Suppressor macrophage treated with lipopolysaccharide for 4 hours (primary cell): ENCODE results near the gene CALML3.
"Not testable (repeated sequence)": the region's sequence is repeated elsewhere in the genome, so short reads cannot be mapped to it uniquely, and the experiment has no call there.

Experiments used
- DNase-seq: peaks from one replicate; pipeline ENCODE4 v3.0.0-alpha.2; 2020

CALML3 gene

DNA sequence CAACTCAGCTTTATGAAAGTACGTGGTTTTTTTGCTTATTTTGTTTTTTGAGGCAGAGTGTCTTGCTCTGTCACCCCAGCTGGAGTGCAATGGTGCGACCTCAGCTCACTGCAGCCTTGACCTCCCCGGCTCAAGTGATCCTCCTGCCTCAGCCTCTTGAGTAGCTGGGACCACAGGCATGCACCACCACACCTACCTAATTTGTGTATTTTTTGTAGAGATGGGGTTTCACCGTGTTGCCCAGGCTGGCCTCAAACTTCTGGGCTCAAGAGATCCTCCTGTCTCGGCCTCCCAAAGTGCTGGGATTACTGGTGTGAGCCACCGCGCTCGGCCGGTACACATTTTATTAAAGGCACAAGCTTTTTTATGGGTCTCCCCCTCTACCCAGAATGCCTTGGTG is 34.3 kb downstream of the CALML3 start:
- DNase-seq: not testable (repeated sequence)

DNA sequence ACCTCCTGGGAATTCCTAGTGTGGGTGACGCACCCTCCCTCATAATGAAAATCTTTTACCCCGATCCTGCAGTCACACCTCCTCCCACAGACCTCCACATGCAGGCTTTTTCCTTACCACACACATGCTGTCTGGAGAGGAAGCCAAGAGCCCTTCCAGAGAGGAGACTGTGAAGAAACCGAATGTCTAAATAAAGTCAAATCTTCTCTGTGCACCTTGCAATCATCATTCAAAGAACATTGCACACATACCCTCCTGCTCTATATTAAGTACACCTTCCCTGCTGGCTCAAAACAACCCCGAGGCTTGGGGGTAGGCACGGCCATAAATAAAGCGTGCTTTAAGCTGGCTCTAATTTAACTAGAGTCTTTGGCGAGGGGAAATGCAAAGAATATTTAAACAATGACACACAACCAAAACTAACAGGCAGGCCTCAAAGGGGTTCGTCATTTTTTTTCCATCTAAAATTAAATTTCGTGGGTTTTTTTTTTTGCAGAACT is 34.9 kb downstream of the CALML3 start:
- no peak for DNase-seq

DNA sequence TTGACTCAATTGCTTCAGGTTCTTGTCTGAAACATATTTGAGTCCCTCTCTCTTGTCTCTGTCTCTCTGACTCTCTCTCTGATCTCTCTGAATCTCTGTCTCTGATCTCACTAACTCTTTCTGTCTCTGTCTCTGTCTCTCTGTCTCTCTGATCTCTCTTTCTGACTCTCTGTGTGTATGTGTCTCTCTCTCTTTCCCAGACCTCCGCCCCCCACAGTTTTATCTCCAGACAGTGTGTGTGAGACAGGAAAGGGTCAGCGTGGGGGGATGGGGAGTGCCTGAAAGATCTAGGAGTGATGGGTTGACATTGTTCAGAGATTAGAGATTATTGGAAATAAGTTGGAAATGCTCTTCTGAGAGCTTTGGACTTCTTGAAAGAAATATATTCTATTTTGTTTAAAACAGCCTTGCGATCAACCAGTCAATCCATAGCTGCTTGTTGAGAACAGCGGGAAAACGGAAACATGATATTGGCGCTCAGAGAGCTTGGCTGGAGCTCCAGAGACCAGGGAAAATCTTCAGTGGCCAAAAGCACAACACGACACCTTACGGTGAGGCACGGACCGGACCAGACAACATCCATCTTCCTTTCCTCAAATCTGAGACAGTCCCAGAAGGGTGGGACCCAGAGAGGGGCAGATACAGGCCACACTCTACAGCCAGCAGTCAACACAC is 35.5 kb downstream of the CALML3 start:
- DNase-seq: no peak

DNA sequence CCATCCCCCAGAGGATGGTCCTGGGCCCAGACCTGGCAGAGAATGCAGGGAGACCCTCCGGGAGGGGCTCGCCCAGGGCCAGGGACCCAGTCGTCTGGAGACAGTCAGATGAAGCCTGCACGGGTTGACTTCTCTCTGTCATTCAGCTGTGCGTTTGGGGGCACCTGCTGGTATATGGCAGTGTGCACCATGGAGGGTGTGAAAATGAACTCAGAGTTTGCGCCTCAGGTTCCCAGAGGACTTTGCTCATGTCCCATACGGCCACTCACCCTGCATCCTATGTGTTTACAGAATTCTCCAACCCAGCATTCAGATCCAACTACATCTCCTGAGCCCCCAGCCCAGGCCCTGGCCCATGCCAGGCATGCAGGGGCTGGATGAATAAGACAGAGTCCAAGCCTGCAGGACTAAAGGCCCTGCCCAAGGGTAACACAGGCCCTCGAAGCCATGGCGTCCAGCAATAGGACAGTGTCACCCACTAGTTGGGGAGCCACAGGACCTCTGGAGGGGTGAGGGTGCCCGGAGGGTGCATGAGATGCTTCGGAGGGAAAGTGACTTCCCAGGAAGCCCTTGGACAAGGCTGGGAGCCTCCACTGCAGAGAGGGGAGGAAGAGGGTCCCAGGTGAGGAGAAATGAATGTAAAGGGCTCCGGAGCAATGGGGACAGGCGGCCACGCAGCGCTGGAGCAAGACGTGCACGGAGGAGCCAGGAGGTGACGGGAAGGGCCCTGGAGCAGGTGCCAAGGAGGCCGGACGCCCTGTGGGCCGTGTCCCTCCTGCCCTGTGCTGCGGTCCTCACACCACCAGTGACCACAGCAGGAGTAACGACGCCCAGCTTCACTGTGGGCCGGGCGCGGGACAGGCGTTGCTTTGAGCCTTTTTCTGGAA is 36.3 kb downstream of the CALML3 start:
- no peak for DNase-seq

DNA sequence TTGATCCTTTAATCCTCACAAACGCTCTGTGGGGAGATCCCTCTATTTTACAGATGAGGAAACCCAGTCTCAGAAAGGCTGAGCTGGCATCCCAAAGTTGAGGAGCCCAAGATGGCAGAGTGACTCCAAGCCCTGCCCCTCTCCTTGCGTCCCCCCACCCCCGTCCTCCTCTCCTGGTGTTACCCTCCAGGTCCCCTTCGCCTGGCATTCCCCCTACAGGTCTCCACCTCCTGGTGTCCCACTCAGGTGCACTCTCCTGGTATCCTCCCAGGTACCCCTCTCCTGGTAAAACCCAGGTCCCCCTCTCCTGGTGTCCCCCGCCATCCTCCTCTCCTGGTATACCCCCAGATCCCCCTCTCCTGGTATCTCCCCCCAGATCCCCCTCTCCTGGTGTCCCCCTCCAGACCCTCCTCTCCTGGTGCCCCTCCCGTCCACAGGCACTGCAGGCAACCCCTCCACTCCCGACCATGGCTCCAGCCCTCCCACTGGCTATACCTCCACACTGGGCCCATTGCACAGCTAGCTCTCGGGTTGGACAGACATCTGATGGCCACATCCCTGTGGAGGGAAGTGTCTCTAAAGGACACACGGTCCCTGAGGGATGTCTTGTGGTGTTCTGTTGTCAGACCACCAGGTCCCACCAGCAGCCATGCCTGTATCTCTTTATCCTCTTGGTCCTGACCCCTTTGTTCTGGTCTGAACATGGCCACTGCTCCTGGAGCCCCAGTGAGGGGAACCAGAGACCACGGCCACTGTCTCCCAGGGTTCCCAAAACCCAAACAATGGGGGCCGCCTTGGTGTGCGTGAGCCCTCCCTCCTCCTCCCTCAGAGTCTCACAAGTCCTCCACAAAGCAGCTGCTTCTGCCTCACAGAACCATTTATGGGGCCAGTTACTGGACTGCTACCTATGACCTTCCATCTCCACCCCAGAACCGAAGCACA is 37.2 kb downstream of the CALML3 start:
- no peak for DNase-seq

DNA sequence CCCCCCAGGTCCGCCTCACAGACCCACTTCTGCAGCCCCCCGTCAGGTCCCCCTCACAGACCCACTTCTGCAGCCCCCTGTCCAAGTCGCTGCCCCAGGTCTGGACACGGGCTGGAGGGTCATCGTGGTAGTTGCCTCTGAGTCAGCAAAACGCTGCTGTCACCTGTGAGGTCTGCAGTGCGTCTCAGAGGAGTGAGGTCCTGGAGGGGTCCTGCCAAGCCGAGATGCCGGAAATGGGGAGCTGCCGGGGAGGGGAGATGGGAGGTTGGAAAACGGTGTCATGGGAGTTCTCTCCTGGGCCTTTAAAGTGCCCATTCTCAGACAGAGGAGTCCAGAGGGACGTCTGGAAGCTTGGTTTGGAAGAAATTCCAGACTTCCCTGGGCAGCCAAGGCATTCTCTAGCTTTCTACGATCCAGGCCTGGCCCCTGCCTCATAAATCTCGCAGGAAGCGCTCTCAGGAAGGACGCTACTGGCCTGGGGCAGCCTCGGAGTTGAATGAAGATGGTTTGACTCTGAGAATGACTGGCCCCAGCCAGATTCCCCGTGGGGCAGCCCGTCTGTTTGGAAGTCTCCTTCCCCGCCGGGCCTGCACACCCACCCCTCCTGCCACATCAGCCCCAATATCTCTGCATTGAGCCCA is 38.7 kb downstream of the CALML3 start:
- no peak for DNase-seq

DNA sequence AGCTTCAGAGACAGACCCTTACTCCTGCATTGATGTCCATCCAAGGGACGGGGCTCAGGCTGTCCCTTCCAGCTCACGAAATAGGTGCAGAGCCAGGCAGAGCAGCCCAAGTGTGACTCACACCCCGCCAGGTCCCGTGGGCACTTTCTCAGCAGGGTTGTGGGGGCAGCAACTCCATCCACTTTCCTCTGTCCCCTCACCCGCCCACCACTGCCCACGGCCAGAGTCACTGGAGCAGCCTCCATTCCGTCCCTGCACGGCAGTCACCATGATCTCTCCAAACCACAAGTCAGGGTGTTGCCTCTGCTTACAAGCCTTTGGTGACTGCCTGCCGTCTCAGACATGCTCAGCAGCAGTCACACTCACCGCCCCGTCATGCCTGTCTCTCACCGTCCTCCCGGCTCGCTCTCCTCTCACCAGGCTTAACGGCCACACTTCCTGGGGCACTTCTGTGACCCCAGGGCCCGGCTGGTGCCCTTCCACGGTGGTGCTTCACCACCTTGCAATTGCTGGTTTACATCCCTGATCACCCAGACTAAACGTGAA is 39.3 kb downstream of the CALML3 start:
- no peak for DNase-seq

DNA sequence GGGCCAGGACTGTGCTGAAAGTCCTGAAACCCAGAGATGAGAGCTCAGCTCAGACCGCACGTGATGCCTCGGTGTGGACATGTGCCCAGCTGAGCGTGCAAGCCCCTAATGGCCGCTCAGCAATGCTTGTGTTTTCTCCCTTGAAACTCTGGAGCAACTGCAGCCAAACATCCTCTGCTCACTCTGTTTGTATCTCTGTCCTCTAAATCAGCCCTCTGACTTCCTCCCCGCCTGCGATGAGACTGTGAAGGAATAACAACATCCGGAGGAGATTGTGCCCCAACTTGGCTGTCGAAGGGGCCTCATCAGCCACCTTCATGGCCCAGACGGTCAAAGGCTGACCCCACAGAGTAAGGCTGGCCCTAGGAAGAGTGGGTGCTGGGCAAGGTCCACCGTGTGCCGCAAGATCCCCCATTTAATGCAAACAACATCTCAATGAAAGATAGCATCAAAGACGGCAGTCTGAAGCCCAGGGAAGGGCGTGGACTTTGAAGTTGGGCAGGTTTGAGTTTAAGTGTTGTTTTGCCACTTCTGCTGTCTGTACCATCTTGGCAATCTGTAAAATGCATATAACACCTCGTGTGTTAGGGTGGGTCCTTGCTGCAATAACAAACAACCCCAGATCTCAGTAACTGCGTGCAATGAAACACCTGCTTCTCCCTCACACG is 39.9 kb downstream of the CALML3 start:
- no peak for DNase-seq

DNA sequence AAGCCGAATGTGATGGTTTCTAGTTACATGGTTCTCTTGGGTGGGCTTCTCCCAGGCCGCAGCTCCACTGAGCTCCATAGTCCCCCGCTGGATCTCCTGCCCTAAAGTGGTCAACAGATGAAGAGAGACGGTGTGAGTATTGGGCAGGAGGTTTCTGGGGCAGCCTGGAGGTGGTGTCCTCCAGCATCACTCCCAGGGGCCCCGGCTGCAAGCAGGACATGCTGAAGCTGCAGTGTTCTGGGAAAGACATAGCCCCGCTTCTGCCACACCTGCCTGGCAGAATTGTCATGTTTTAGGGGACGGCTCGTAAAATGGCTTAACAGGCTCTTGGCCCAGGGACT is 40.4 kb downstream of the CALML3 start:
- no peak for DNase-seq

DNA sequence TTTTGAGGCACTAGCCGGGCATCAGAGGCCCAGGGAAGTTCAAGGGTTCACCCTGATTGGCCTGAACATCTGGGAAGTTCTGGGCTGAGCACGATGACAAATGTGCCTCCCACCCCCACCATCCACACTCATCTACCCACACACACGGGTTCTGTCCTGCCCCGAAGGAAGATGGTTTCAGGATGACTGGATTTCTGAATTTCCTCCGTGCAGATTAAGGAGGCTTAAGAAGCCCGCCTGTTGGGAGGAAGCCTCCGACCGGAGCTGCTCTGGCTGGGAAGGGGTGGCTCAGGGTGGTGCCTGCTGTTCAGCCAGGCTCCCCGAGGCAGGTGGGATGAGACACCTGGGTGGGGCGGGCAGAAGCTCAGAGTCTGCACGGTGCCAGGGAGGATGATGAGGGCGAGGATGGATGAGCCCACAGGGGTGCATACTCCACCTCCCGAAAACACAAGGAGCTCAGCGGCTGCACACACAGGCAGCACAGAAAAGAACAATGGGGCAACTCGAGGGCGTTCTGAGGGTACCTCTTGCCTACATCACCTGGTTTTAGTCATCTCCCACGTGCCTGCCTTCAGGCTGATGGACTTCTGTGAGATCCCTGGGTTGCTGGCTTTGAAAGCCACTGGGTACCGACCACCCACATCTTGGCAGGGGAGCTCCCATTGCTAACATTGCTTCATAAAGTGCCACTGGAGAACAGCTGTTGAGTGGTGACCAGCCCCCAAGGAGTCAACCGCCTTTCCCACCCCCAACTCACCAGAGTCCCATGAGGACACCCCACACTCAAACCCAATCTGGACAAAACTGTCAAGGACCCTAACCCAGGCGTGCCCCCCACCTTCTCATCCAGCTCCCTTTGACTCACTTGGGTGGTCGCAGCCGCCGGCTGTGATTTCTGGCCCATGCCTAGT is 41.2 kb downstream of the CALML3 start:
- no peak for DNase-seq

DNA sequence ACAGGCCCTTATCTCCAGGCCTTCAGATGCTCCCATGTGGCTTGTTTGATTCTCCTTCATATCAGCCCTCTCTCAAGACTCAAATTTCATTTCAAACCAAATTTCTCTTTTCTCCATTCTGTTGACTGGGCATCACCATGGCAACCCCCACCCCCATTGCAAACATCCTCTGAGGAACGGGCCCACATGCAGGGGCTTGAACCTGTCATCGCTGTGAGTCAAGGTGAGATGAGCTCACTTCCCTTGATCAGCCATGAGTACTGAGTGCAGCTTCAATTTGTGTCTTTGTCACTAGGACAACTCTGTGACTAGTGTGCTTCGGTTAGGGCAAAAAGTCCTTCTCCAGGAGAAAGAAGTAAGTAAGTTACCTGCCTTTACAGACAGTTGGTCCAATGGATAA is 41.9 kb downstream of the CALML3 start:
- DNase-seq: no peak

DNA sequence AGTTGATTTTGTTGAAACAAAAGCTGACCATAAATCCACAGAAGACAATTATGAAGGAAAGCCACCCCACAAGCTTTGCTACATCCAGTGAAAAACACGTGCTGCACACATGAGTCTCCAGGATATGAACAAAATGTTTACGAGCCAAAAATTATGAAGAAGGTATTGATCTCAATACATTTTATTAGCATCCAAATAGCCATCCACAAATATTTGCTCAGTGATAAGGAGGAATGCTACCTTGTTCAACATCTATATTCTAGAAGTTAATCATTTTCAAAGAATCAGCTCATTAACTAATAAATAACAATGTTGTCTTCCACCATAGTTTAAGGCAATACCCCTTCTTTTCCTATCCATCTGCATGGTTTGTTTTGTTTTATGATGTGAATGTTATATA is 42.7 kb downstream of the CALML3 start:
- no peak for DNase-seq

DNA sequence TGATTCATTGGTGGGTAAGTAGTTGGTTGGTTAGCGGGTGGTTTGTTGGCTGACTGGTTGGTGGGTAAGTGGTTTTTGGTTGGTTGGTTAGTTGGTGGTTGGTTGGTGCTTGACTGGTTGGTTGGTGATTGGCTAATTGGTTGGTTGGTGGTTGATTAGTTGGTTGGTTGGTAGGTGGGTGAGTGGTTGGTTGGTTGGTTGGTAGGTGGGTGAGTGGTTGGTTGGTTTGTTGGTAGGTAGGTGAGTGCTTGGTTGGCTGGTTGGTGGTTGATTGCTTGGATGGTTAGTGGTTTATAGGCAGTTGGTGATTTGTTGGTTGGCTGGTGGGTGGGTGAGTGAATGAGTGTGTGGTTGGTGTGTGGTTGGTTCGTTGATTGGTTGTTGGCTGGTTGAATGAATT is 44.2 kb downstream of the CALML3 start:
- DNase-seq: no peak

DNA sequence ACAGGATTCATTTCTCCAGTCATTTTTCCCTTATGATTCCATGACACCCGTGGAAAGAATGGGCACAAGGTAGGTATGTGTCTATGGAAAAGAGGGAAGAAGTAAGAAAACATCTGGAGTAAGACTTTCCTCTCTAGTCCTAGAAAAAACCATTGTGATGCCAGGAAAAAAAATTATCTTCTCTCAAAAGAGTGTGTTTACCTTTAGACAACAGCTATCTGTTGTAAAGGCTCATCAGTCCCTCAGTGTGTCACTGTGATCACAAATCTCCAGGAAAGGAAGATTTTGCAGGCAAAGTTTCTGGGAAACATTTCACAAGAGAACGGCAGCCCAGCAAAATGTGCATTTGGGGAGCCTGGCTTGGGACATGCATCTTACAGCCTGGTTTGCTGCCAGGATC is 44.8 kb downstream of the CALML3 start:
- no peak for DNase-seq

DNA sequence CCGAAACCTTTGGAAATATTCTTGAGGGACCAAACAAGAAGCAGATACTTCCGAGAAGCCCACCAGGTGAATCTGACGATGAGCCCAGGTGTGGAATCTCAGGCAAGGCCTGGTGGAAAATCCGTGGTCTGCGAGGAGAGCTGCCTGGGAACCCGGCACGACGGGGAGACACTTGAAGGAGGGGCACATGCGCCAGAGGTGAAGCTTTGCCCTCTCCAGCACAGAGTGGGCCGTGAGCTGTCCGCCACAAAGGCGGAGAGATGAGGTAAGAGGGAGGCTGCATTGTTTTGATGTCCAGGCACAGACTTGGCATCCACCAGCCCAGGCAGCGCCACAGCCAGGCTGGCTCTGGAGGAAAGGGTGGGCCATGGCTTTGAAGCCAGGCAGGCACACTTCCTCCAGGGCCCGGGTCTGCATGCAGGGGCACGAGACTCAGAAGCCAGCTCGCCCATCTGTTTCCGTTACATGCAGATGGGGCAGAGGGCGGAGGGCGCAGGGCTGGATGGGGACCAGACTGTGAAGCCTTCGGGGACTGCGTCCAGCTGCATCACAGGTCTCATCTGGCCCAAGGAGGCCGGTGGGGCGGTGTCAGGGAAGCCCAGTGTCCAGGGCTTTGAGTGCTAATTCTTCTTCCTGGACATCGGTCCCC is 45.4 kb downstream of the CALML3 start:
- DNase-seq: no peak

DNA sequence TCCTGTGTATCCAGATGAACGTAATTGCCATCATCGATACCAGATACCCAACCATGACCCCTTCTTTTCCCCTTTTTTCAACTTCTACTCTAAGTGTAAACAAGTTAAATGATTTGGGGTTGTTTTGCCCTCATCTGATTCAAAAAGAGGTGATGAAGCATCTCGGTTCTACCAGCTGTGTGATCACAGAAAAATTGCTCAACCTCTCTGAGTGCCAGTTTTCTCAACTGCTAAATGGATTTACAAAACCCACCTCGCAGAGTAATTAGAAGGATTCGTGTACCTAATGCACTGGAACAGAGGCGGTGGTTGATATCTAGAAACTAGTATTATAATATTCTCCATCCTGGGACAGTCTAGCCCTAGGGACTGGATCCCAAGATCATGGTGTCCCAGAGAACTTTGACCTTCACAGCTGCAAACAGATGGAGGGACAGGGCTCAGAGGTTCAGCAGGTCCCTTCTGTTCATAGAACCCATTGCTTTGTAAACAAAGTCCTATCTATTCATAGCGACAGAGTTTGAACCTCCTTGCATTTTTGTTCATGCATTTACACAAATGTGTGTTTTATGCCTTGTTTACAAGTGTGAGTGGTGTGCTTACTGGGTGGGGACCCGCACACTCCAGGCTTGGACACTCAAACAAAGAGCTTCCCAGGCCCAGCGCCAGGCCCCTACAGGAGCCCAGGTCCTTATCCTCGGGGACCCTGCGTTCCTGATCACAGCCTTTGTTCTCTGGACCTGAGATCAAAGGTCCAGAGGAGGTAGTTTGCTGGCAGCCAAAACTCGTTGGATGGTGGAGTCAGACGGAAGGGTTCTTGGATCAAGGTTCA is 46.4 kb downstream of the CALML3 start:
- DNase-seq: no peak

DNA sequence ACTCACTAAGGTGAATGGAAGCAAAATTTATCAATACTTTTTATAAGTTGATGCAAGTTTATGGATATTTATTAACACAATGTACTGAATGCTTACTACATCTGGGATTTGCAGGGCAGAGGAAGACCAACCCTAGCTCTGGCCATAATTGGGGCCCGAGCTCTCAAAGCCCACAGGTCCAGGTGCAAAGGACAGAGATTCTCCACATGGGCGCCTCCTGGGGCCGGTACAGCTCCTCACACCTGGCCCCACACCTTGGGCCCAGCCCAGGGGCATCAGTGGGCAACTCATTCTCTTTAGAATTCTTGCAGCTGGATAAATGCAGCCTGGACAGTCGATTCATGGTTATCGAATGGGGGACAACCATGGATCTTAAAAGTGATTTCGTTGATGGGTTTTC is 47.1 kb downstream of the CALML3 start:
- no peak for DNase-seq

DNA sequence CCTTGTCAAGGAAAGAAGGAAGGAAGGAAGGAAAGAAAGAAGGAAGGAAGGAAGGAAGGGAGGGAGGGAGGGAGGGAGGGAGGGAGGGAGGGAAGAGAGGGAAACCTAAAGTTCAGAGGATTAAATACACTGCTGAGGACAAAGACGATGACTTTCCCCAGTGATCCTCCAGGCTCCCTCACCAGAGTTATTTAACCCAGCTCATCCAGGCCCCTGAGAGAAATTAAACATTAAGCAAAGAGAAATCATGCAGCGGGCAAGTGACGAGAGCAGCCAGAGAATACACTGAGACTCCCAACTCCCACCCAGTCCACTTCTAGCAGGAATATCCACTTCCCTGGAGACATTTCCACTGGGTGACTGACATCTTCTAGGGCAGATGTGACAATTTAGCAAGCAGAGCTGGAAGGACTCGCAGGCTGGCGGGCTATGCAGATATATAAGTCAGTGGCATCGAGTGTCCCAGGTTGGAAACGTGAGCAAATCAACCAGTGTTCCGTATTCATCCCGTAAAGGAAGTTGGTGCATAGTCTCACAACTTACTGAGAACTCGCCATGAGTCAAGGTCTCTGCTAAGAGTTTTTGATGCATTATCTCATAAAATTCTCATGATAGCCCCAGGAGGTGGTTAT is 48.7 kb downstream of the CALML3 start:
- DNase-seq: no peak
